HFFc6 (cell line): ENCODE results near the gene TRIM34. TPM values are rescaled to one million over a fixed set of nuclear protein-coding genes. Genes with fewer than 3 reads are reported as not detected.
A peak's percentile ranks its signal among the peaks of the same experiment; 100 is the strongest.

Experiments used
- DNase-seq: peaks from one replicate; pipeline ENCODE4 v3.0.0-alpha.2; 2018
- H3K27ac Mint-ChIP-seq: 2 replicates; pipeline ENCODE4 v1.8.0; 2020; ENCODE audit warnings: mild to moderate bottlenecking, mixed read lengths
- H3K27me3 Mint-ChIP-seq: 2 replicates; pipeline ENCODE4 v1.8.0; 2021; ENCODE audit warnings: mild to moderate bottlenecking, moderate library complexity, mixed read lengths; ENCODE audit not compliant: insufficient read depth
- H3K36me3 Mint-ChIP-seq: 2 replicates; pipeline ENCODE4 v1.8.0; 2021; ENCODE audit warnings: low read depth, mixed read lengths
- H3K4me1 Mint-ChIP-seq: 2 replicates; pipeline ENCODE4 v1.8.0; 2020; ENCODE audit warnings: low read depth, mixed read lengths
- H3K4me3 Mint-ChIP-seq: 2 replicates; pipeline ENCODE4 v1.8.0; 2020; ENCODE audit warnings: mild to moderate bottlenecking, moderate library complexity, mixed read lengths
- H3K9me3 Mint-ChIP-seq: 2 replicates; pipeline ENCODE4 v1.8.0; 2020; ENCODE audit warnings: mild to moderate bottlenecking, mixed read lengths
- total RNA-seq, 6 experiments: library from RNA; stranded (reverse); fragmentation: NEBNext Ultra II Directional; extraction: Animal tissue kit (Norgen Biotek cat#: 25700); gene quantifications; 2 replicates in 1 of 6; 3 replicates in 5 of 6; pipeline ENCODE4 v1.2.3, GENCODE V29; 2021
- TF ChIP-seq, protein P1 (sequence below): fragments of 200-600 bp; sonication (generic); IDR thresholded peaks from 2 replicates; pipeline ENCODE4 v1.5.0; 2021; ENCODE audit warnings: antibody characterized with exemption, mild to moderate bottlenecking

TRIM34 gene
- total RNA-seq, 6 experiments from 2014 or later: 3.8 to 6.9 (median 4.9) TPM

DNA sequence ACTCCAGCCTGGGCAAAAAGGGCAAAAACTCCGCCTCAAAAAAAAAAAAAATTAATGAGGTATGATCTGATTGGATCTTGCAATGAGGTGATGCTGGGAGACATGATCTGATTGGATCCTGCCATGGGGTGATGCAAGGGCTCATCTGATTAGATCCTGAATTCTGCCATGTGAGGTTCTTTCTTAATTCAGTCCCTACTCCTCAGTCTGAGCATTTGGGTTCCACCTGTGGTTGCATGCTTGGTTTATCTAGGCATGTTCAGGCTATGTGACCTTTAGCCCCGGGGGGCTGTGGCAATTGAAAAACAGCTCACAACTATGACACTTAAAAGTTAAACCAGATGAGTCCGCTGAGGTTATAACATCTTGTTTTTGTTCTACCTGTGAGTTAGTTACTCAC, 33.2 kb upstream of the TRIM34 start:
- no peak overlapping the region for H3K4me3 Mint-ChIP-seq
- no peak for DNase-seq
- no peaks in the 10 kb centered on the region for H3K9me3 Mint-ChIP-seq
- H3K4me1 Mint-ChIP-seq: peaks cover 13% of the 10 kb centered on the region
- peaks cover 9% of the 10 kb centered on the region for H3K36me3 Mint-ChIP-seq
- no peak overlapping the region for H3K27ac Mint-ChIP-seq
- TF ChIP-seq, protein P1, sequence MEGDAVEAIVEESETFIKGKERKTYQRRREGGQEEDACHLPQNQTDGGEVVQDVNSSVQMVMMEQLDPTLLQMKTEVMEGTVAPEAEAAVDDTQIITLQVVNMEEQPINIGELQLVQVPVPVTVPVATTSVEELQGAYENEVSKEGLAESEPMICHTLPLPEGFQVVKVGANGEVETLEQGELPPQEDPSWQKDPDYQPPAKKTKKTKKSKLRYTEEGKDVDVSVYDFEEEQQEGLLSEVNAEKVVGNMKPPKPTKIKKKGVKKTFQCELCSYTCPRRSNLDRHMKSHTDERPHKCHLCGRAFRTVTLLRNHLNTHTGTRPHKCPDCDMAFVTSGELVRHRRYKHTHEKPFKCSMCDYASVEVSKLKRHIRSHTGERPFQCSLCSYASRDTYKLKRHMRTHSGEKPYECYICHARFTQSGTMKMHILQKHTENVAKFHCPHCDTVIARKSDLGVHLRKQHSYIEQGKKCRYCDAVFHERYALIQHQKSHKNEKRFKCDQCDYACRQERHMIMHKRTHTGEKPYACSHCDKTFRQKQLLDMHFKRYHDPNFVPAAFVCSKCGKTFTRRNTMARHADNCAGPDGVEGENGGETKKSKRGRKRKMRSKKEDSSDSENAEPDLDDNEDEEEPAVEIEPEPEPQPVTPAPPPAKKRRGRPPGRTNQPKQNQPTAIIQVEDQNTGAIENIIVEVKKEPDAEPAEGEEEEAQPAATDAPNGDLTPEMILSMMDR: no peak
- peaks cover 3% of the 10 kb centered on the region for H3K27me3 Mint-ChIP-seq

DNA sequence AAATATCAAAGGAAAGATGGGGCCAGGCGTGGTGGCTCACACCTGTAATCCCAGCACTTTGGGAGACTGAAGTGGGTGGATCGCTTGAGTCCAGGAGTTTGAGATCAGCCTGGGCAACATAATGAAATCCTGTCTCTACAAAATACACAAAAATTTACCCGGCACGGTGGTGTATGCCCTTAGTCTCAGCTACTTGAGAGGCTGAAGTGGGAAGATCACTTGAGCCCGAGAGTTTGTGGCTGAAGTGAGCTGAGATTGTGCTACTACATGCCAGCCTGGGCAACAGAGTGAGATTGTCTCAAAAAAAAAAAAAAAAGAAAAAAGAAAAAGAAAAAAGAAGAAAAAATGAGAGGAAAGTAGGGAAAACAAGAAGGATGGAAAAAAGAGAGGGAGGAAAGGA, 32.2 kb upstream of the TRIM34 start:
- DNase-seq: no peak
- peaks cover 3% of the 10 kb centered on the region for H3K27me3 Mint-ChIP-seq
- H3K4me1 Mint-ChIP-seq: peaks cover 23% of the 10 kb centered on the region
- peaks cover 9% of the 10 kb centered on the region for H3K36me3 Mint-ChIP-seq
- no peaks in the 10 kb centered on the region for H3K9me3 Mint-ChIP-seq
- no peak overlapping the region for H3K4me3 Mint-ChIP-seq
- TF ChIP-seq, protein P1: no peak
- H3K27ac Mint-ChIP-seq: no peak overlapping the region

DNA sequence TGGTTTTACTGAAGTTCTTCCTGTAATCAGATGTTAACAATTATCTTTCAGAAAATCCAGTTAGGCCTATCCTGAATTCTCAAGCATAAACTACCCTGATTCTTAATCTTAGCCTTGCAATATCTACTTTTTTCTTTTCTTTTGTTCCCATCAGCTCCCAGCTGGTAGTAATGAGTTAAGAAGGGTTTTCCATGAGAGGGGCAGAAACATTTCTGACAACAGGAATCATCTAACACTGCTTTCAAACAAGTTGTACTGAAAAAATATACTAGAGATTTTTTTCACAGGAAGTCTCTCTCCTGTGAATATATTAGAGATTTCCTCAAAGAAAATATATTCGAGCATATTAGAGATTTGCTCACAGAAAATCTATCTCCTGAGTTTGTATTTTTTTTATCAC, 31.7 kb upstream of the TRIM34 start:
- Mint-ChIP-seq H3K4me1 (peaks cover 28% of the 10 kb centered on the region), H3K27ac (peak overlapping the region; percentile 31; the same call in 1 of the 2 replicates), H3K4me3 (no peak overlapping the region), H3K9me3 (no peaks in the 10 kb centered on the region), H3K36me3 (peaks cover 9% of the 10 kb centered on the region), H3K27me3 (peaks cover 3% of the 10 kb centered on the region)
- TF ChIP-seq, protein P1: no peak
- DNase-seq: no peak

DNA sequence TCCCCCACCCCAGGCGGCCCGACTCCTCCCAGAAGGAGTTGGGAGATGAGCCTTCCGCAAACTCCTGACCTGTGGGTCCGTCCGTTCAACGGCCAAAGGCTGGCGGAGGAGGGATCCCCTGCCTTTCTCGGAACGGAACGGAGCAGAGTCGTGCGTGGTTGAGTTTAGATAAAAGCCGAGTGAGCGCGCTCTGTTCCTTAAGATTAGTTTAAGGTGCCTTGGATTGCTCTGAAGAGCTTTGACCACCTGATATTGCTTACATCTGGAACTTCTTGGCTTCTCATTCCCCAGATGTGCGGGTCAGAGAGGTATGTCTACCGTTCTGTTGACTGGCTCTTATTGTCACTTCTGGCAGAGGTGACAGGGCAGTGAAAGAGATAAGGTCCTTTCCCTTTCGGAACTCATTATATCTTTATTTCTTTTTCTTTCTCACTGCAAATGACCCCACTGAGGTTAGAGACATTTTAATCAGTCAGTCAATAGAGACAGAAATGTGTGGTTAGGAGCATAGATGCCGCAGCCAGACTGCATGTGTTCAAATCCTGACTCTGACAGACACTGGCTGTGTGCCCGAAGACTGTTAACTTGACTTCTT, 28.1 kb upstream of the TRIM34 start, which contains the start of gene TRIM6:
Gene TRIM6, plus strand, starts transcription at position 31 of the 595 bp plus-strand sequence. Its CDS starts 261 bp downstream, at position 292.
- TF ChIP-seq, protein P1: no peak
- Mint-ChIP-seq H3K4me1 (peaks cover 34% of the 10 kb centered on the region), H3K27me3 (peaks cover 3% of the 10 kb centered on the region), H3K9me3 (no peaks in the 10 kb centered on the region), H3K4me3 (peak within 1 kb of the TSS; percentile 93), H3K27ac (peak within 1 kb of the TSS; percentile 86), H3K36me3 (no peaks in the 10 kb centered on the region)
- DNase-seq: peak; percentile 40

DNA sequence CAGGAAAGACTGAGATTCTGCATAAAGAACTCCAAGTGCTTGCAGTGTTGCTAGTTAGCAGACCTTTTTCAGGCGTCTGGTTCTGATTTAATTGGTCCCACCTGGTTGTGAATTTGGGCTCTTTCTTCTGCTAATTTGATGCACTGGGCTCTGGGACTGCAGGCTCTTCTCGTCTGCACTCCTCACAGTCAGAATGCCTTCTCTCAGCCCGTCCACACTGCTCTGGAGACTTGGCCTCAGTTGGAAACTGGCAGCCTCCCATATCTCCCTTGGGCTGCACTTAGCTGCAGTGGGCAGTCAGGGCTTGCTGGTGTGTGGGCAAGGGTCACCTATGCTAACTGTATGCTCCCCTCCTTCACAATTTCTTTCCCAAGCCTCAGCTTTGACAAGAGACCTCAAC, 26.8 kb upstream of the TRIM34 start:
- H3K27me3 Mint-ChIP-seq: peaks cover 3% of the 10 kb centered on the region
- no peak for DNase-seq
- peak overlapping the region; percentile 93 for H3K4me3 Mint-ChIP-seq
- peak overlapping the region; percentile 30 for H3K27ac Mint-ChIP-seq
- H3K36me3 Mint-ChIP-seq: no peaks in the 10 kb centered on the region
- peaks cover 47% of the 10 kb centered on the region for H3K4me1 Mint-ChIP-seq
- no peaks in the 10 kb centered on the region for H3K9me3 Mint-ChIP-seq
- TF ChIP-seq, protein P1: no peak
